Stimulated activated naive CD4-positive, alpha-beta T cell treated with Interleukin-2 at 50 U/mL for 16 hours (primary cell): Measurements from ENCODE around the gene AGPAT3.
"Not testable (repeated sequence)": the region's sequence is repeated elsewhere in the genome, so short reads cannot be mapped to it uniquely, and the experiment has no call there.

Experiments
- DNase-seq: peaks from one replicate; lab custom pipeline; 2025; lab: John Stamatoyannopoulos, UW

Gene AGPAT3, protein sequence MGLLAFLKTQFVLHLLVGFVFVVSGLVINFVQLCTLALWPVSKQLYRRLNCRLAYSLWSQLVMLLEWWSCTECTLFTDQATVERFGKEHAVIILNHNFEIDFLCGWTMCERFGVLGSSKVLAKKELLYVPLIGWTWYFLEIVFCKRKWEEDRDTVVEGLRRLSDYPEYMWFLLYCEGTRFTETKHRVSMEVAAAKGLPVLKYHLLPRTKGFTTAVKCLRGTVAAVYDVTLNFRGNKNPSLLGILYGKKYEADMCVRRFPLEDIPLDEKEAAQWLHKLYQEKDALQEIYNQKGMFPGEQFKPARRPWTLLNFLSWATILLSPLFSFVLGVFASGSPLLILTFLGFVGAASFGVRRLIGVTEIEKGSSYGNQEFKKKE

DNA sequence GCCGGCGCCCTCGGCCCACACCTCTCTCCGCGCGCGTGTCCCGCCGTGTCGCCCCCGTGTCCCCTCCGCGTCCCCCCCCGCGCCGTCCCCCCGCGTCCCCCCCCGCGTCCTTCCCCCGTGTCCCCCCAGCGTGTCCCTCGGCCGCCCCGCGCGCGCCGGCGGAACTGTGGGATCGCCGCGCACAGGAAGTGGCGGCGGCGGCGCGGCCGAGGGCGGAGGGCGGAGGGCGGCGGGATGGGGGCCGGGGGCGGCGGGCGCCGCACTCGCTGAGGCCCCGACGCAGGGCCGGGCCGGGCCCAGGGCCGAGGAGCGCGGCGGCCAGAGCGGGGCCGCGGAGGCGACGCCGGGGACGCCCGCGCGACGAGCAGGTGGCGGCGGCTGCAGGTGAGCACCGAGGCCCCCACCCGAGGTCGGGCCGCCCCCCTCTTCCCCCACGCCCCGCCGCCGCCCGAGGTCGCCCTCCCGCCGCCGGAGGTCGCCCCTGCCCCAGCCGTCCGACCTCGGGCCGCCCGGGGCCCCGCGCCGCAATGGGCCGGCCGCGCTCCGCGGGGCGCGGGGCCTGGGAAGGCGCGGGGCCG is at the start of gene AGPAT3:
AGPAT3 (plus strand) TSS at position 262 of the 578 bp plus-strand sequence. CDS start 94,459 bp downstream, outside the sequence.
- DNase-seq, result peak; percentile 33

DNA sequence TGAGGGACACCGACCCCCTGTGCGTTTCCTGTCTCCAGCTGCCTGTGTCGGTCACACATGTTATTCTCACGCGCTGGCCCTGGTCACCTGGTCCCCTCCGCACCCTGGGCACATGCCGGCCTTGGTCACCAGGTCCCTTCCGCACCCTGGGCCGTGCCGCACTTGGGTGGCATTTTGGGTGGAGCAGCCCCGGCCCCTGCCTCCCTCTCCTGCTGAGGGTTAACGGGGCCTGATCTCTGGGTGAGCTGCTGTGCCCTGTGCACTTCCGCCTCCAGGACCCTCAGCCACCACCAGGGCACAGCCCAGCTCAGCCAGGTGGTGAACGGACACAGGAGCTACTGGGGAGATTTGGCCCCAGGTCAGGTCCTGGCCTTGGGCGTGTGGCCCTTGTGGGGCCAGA is 49.0 kb upstream of the AGPAT3 start:
- no peak for DNase-seq

DNA sequence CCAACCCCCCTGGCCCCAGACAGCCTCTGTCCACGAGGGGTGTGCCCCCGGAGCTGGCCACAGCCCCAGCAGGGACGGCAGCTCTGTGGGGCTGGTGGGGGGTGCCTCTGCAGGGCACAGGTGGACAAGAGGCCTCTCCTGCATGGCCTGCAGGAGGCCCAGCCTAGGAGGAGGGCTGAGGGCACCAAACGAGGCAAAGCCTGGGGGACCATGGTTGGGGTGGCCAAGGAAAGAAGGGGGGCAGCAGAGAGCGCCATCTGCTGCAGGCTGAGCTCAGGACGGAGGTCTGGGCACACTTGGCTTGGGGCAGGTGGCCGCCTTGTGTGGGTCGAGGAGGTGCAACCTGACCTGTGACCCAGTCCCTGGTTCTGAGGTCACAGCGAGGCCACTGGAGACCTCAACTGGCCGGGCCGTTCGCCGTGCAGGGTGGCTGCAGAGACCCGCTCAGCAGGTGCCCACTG is 48.4 kb upstream of the AGPAT3 start:
- DNase-seq, result no peak

DNA sequence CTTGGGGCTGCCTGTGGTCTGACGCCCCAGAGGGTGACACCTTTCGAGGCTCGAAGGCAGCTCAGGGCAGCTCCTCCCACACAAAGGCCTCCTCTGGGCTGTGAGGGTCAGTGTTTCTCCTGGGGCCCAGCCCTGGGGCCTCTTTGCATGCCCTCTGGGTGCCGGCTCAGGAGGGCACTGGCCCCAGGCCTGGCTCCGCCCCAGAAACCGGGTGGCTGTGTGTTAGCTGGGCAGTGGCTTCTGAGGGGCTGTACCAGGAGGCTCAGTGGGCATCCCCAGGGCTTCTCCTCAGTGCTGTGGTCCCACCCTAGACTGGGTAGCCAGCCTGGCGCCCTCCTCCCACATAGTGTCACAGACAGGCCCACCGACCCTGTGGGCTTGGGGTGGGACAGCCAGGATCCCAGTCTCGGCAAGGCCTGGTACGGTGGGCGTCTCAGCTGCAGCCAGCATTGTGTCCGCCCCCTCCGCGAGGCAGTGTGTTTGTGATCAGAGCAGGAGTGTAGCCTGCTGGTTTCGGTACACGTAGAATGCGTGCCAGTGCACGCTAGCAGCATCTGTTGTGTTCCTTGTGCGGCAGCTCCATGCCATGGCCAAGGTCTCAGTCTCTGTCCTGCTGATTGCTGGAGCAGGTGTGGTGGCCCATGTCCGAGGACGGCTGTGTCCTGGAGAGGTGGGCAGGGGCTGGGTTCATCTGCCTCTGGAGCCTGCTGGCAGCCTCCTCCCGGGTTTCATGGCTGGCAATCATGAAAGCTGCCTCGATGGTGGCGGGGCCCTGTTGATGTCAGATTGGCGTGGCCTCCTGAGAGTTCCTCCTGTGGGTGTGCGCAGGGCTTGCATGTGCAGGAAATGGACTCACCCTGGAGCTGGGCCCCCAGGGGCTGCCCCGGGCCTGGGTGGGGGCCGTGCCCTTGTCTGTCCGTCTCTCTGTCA is 47.6 kb upstream of the AGPAT3 start:
- no peak for DNase-seq

DNA sequence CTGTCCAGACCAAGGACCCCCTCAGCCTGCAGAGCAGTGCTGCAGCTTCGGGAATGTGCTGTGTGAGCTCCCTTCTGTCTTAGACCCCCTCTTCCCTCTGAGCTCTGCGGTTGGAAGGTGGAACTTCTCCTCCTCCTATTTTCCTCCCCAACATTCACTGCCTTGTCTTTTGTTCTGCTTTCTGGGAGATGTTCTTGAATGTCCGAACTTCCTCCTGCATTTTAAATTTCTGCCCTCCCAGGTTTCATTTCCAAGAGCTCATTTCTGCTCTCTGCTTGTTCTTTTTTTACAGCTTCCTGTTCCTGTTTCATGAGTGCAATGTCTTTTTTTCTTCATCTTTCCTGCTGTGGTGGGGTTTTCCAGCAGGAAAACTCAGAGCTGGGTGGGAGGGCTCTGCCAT is 46.3 kb upstream of the AGPAT3 start:
- no peak for DNase-seq

DNA sequence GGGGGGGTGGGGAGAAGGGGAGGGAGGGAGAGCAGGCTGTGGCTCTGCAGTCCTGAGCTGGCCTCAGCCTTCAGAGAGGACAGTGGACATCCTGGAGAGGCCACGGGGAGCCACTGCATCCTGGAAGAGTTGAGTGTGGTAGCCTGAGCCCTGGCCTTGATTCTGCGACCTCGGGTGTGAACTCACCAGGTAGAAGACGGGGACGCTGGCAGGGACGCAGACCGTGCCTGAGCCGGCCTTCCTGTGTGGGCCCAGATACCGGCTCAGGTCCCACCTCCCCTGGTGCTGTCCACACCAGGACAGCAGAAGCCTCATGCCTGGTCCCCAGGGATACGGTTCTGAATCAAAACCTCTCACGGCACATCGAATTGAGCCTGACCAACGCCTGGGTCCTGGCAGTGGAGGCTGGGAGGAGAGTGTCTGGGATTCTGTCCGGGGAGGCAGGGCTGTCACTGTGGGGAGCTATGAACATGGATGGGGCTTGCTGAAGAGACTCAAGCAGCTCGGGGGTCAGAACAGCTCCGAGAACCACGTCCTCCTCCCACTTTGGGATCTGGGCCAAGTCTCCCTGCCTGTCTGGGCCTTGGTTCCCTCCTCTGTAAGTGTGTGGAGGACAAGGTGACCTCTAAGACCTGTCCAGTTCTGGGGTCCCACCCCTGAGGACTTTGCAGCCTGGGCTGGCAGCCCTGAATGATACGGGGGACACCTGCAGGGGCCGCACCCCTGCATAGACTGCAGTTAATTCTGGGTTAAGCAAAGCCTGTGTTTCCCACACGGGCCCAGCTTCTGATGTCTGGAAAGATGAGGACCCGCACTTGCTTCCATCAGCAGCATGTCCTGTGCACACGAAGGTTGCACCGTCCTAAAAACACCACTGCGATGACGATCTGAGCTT is 45.3 kb upstream of the AGPAT3 start:
- DNase-seq, result no peak

- DNase-seq, result no peak
These were observed 44.6 kb upstream of the AGPAT3 start for GRCh38 chr21:43820466-43820865.

DNA sequence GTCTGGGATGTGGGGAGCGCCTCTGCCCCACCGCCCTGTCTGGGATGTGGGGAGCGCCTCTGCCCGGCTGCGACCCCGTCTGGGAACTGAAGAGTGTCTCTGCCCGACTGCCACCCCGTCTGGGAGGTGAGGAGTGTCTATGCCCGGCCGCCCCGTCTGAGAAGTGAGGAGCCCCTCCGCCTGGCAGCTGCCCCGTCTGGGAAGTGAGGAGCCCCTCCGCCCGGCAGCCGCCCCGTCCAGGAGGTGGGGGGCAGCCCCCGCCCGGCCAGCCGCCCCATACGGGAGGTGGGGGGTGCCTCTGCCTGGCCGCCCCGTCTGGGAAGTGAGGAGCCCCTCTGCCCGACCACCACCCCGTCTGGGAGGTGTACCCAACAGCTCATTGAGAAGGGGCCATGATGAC is 42.9 kb upstream of the AGPAT3 start:
- not testable (repeated sequence) for DNase-seq

GRCh38 chr21:43822741-43823140 is 42.3 kb upstream of the AGPAT3 start:
- not testable (repeated sequence) for DNase-seq

DNA sequence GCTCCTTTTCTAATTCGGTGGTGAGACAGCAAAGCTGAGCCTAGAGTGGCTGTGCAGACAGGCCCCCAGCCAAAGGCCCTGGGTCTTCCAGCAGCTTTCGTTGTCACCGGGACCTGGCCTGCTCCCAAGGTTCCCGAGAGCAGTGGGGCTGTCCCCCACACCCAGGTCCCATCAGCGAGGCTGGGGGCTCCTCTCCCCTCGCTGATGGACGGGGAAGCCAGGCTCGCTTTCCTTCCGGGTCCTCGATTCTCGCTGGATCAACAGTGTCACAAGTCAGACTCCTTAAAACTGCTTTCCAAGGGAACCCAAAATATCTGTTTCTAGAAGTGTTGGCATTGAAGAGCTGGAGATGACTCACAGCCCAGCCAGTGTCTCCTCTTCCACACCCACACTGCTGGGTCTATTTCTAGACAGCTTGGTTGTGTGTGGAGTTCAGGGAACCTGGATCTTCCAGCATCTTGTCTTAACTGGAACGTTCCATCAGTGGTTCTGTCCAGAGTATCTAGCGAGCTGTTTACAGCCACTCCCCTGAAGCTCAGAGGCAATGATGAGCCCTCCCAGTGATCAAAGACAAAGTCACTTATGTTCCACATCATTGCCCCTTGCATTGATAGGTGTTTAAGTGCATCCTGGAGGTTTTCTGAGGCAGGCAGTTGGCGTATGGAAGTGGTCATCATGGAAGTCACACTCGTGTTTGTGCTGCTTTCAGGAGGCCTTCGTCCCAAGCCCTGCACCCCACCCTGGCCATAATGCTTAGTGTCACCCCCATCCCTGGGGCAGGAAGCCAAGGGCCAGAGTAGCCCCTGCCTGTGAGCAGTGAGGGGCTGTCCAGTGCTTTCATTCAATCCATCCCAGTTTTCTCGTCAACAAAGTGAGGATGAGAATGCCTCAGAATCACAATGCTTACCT is 40.4 kb upstream of the AGPAT3 start:
- no peak for DNase-seq

- no peak for DNase-seq
These were observed 39.6 kb upstream of the AGPAT3 start for GRCh38 chr21:43825242-43825935.

- DNase-seq, result no peak
These were observed 38.9 kb upstream of the AGPAT3 start for GRCh38 chr21:43825936-43826622.

DNA sequence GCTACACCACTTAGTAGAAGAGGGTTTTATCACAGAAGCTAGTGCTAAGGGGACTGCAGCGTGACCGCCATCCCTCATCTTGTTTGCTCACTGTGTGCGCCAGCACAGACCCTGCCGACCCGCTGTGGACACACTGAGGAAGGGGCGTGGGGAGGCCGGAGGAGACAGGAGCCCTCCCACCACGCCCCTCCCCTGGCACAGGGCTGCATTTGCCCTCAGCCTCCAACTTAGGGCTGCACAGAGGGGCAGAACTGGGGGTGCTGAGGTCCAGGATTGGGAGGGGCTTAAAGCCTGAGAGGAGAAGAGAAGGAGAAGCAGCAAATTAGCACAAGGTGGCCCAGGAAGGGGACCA is 38.4 kb upstream of the AGPAT3 start:
- DNase-seq, result no peak

DNA sequence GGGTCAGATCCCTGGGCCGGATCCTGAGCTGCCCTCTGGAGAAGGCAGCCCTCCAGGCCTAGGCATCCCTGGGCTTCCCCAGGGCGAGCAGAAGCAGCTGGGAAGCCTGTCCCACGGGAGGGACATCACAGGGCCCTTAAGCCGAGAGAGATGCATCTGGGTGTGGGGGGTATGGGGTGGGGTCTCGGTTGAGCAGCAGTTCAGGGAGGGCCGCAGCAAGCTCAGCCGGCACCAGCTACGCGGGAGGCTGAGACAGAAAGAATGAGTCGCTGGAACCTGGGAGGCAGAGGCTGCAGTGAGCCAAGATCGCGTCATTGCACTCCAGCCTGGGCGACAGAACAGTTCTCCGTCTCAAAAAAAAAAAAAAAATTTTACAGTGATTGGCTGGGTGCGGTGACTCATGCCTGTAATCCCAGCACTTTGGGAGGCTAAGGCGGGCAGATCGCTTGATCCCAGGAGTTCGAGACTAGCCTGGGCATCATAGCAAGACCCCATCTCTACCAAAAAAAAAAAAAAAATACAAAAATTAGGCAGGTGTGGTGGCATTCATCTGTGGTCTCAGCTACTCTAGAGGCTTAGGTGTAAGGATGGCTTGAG is 37.9 kb upstream of the AGPAT3 start:
- DNase-seq, result no peak

GRCh38 chr21:43829161-43829560 is 35.9 kb upstream of the AGPAT3 start:
- no peak for DNase-seq

DNA sequence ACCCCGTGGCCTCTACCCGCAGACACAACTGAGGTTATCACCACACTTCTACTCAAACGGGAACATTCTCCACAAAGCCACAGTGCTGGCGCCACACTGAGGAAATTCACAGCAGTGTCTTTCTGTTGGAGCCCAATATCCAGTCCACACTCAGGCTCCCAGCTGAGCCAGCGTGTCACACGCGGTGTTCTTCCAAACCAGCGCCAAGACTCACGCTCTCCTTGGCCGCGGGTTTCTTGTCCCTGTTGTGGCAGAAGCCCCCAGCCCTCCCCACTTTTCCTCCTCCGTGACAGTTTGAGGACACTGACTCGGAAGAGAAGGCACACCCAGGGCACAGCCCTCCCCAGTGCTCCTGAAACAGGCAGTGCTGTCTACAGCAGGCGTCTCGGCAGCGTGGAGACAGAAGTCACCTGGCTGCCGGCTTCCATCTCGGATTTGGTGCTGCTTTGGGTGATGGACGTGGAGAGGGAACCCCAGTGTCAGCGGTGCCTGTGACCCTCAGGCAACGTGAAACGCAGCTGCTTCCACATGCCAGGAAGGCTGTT is 35.4 kb upstream of the AGPAT3 start:
- no peak for DNase-seq

- no peak for DNase-seq
These were observed 32.9 kb upstream of the AGPAT3 start for GRCh38 chr21:43832158-43832550.

- no peak for DNase-seq
These were observed 32.4 kb upstream of the AGPAT3 start for GRCh38 chr21:43832648-43833047.
